Liver (tissue), 9 donors: ENCODE data around the gene SDC1. TPM values are rescaled to one million over a fixed set of nuclear protein-coding genes. Genes with fewer than 3 reads are reported as not detected.
A peak's percentile ranks its signal among the peaks of the same experiment; 100 is the strongest.

ENCODE experiments used
- DNase-seq: peaks from one replicate; pipeline ENCODE4 v3.0.0-alpha.2; 2017; ENCODE audit warnings: low spot score
- H3K27ac ChIP-seq, 2 donors: one replicate each; pipeline ENCODE4 v1.7.0; 2013; ENCODE audit warnings: inconsistent platforms in 2 of 2, low read length in 2 of 2, control low read depth in 1 of 2, low read depth in 1 of 2, mild to moderate bottlenecking in 1 of 2
- H3K27me3 ChIP-seq, 4 donors: one replicate each; pipeline versions ENCODE4 v1.6.1 to v1.7.0; 2013; ENCODE audit warnings: low read length in 3 of 4, inconsistent platforms in 1 of 4, mild to moderate bottlenecking in 1 of 4, moderate library complexity in 1 of 4; ENCODE audit not compliant: control insufficient read depth in 4 of 4, insufficient read depth in 4 of 4
- H3K36me3 ChIP-seq, 4 donors: one replicate each; pipeline versions ENCODE4 v1.6.1 to v1.7.0; 2013; ENCODE audit warnings: low read length in 3 of 4, mild to moderate bottlenecking in 3 of 4, low read depth in 1 of 4, moderate library complexity in 1 of 4; ENCODE audit not compliant: control insufficient read depth in 4 of 4, insufficient read depth in 3 of 4
- H3K4me1 ChIP-seq, 4 donors: one replicate each; pipeline versions ENCODE4 v1.6.1 to v1.7.0; 2013; ENCODE audit warnings: low read length in 3 of 4, mild to moderate bottlenecking in 3 of 4, moderate library complexity in 1 of 4; ENCODE audit not compliant: control insufficient read depth in 4 of 4, insufficient read depth in 4 of 4
- H3K4me3 ChIP-seq, 3 donors: one replicate each; pipeline versions ENCODE4 v1.6.1 to v1.7.0; 2013; ENCODE audit warnings: low read length in 3 of 3, control low read depth in 1 of 3, low read depth in 1 of 3, mild to moderate bottlenecking in 1 of 3
- H3K9ac ChIP-seq, 2 donors: one replicate each; pipeline ENCODE4 v1.7.0; 2013; ENCODE audit warnings: low read length in 2 of 2, mild to moderate bottlenecking in 2 of 2, moderate library complexity in 2 of 2, control low read depth in 1 of 2, low read depth in 1 of 2
- H3K9me3 ChIP-seq, 4 donors: one replicate each; pipeline versions ENCODE4 v1.6.1 to v1.7.0; 2013; ENCODE audit warnings: low read length in 3 of 4; ENCODE audit not compliant: control insufficient read depth in 4 of 4
- CTCF ChIP-seq: fragments of 150-350 bp; IDR thresholded peaks from 2 replicates; pipeline ENCODE4 v1.5.1; 2017; ENCODE audit warnings: improper control_type of control experiment, low read depth, low read length; ENCODE audit not compliant: missing input control
- EGR1 ChIP-seq, 2 donors: IDR thresholded peaks; 2 replicates each; pipeline ENCODE4 v1.6.1; 2016 to 2018; ENCODE audit warnings: antibody characterized with exemption in 2 of 2, low read depth in 2 of 2
- FOXA2 ChIP-seq: IDR thresholded peaks from 2 replicates; pipeline ENCODE4 v1.6.1; 2016; ENCODE audit warnings: antibody characterized with exemption
- GABPA ChIP-seq, 2 donors: IDR thresholded peaks in 1 of 2; conservative IDR thresholded peaks in 1 of 2; 2 replicates each; pipeline ENCODE4 v1.6.1; 2016; ENCODE audit warnings: antibody characterized with exemption in 2 of 2, mild to moderate bottlenecking in 1 of 2, moderate library complexity in 1 of 2
- HNF4A ChIP-seq, 2 donors: conservative IDR thresholded peaks; 2 replicates each; pipeline ENCODE4 v1.6.1; 2016; ENCODE audit warnings: antibody characterized with exemption in 2 of 2, mild to moderate bottlenecking in 2 of 2
- HNF4G ChIP-seq: IDR thresholded peaks from 2 replicates; pipeline ENCODE4 v1.6.1; 2016; ENCODE audit warnings: antibody characterized with exemption
- JUND ChIP-seq, 2 donors: IDR thresholded peaks; 2 replicates each; pipeline ENCODE4 v1.6.1; 2016; ENCODE audit warnings: antibody characterized with exemption in 2 of 2
- NR2F2 ChIP-seq: IDR thresholded peaks from 2 replicates; pipeline ENCODE4 v1.6.1; 2016; ENCODE audit warnings: antibody characterized with exemption
- RXRA ChIP-seq, 2 donors: IDR thresholded peaks; 2 replicates each; pipeline ENCODE4 v1.6.1; 2017 to 2018; ENCODE audit warnings: antibody characterized with exemption in 2 of 2, mild to moderate bottlenecking in 1 of 2
- SP1 ChIP-seq: IDR thresholded peaks from 2 replicates; pipeline ENCODE4 v1.6.1; 2018; ENCODE audit warnings: antibody characterized with exemption, mild to moderate bottlenecking
- TAF1 ChIP-seq: conservative IDR thresholded peaks from 2 replicates; pipeline ENCODE4 v1.6.1; 2016; ENCODE audit warnings: antibody characterized with exemption, mild to moderate bottlenecking
- YY1 ChIP-seq: IDR thresholded peaks from 2 replicates; pipeline ENCODE4 v1.6.1; 2016; ENCODE audit warnings: antibody characterized with exemption, mild to moderate bottlenecking
- WGBS: extraction: QIAGEN DNeasy Blood & Tissue Kit; methylation state at CpG from one replicate; pipeline ENCODE4 v1.1.7; 2013; 5-methylcytosine and 5-hydroxymethylcytosine counted together
- polyA plus RNA-seq, 2 donors: library from polyadenylated mRNA; stranded (reverse) in 1 of 2; unstranded in 1 of 2; fragments of 200-250 nt in 1 of 2; fragments of >200 nt in 1 of 2; fragmentation: Nextera tagmentation in 1 of 2; extraction: Ambion mirVana in 1 of 2; gene quantifications; one replicate each; pipeline versions ENCODE4 v1.2.1 to v1.2.3, GENCODE V29; 2013 to 2015
- total RNA-seq, 2 donors: library from RNA; depleted of rRNA; stranded (reverse); fragments of >200 nt; gene quantifications; one replicate each; pipeline ENCODE4 v1.2.3, GENCODE V29; 2014
- TF ChIP-seq, protein P1 (sequence below): IDR thresholded peaks from 2 replicates; pipeline ENCODE4 v1.6.1; 2016; ENCODE audit warnings: antibody characterized with exemption
- donor health status: healthy.
- donor health status: healthy.
- donor health status: healthy.
- donor health status: healthy.
- donor health status: healthy.

The SDC1 gene
- total and polyA plus RNA-seq, 4 donors: 99.6 to 363 (median 196) TPM

GRCh38 chr2:20221555-20221973, 3.4 kb downstream of the SDC1 start:
- 29% methylated on average over 3 of the region's 3 CpGs for WGBS
- Histone ChIP-seq H3K36me3 (no peaks in the 10 kb centered on the region), H3K27ac (peak overlapping the region; percentile 94 to 98), H3K4me1 (peaks cover 7 to 75% (median 56%) of the 10 kb centered on the region in 4 donors), H3K27me3 (no peaks in the 10 kb centered on the region), H3K4me3 (no peak overlapping the region), H3K9ac (peak overlapping the region; percentile 90 to 96), H3K9me3 (no peaks in the 10 kb centered on the region)
- TF ChIP-seq YY1: peak; percentile 27
- peak in 1 of 2 donors; percentile 79 for TF ChIP-seq JUND (IDR thresholded peaks at IDR 0.05)
- TF ChIP-seq, protein P1, sequence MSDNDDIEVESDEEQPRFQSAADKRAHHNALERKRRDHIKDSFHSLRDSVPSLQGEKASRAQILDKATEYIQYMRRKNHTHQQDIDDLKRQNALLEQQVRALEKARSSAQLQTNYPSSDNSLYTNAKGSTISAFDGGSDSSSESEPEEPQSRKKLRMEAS: no peak
- no peak for DNase-seq

- no peaks in the 10 kb centered on the region for H3K36me3 ChIP-seq
- peak overlapping the region; percentile 94 to 98 for H3K27ac ChIP-seq
- no peaks in the 10 kb centered on the region for H3K9me3 ChIP-seq
- H3K9ac ChIP-seq: peak overlapping the region; percentile 90 to 96
- WGBS: 39% methylated on average over 3 of the region's 3 CpGs
- no peaks in the 10 kb centered on the region for H3K27me3 ChIP-seq
- H3K4me1 ChIP-seq: peaks cover 7 to 76% (median 57%) of the 10 kb centered on the region in 4 donors
- no peak overlapping the region for H3K4me3 ChIP-seq
- DNase-seq: no peak
- TF ChIP-seq TAF1 (no peak), JUND (IDR thresholded peaks at IDR 0.05) (peak in 1 of 2 donors; percentile 10)
Measured at GRCh38 chr2:20220806-20221554, 4.0 kb downstream of the SDC1 start.

GRCh38 chr2:20219763-20220380, 5.1 kb downstream of the SDC1 start:
- TF ChIP-seq HNF4G (no peak), YY1 (no peak), FOXA2 (no peak)
- Histone ChIP-seq H3K36me3 (no peaks in the 10 kb centered on the region), H3K4me1 (peaks cover 3 to 82% (median 62%) of the 10 kb centered on the region in 4 donors), H3K9me3 (no peaks in the 10 kb centered on the region), H3K27me3 (no peaks in the 10 kb centered on the region), H3K27ac (peak overlapping the region; percentile 94 to 98), H3K4me3 (peak overlapping the region in 1 of 3 donors; percentile 4), H3K9ac (peak overlapping the region in 1 of 2 donors; percentile 30)
- 60% methylated on average over 13 of the region's 13 CpGs for WGBS
- DNase-seq: no peak

DNA sequence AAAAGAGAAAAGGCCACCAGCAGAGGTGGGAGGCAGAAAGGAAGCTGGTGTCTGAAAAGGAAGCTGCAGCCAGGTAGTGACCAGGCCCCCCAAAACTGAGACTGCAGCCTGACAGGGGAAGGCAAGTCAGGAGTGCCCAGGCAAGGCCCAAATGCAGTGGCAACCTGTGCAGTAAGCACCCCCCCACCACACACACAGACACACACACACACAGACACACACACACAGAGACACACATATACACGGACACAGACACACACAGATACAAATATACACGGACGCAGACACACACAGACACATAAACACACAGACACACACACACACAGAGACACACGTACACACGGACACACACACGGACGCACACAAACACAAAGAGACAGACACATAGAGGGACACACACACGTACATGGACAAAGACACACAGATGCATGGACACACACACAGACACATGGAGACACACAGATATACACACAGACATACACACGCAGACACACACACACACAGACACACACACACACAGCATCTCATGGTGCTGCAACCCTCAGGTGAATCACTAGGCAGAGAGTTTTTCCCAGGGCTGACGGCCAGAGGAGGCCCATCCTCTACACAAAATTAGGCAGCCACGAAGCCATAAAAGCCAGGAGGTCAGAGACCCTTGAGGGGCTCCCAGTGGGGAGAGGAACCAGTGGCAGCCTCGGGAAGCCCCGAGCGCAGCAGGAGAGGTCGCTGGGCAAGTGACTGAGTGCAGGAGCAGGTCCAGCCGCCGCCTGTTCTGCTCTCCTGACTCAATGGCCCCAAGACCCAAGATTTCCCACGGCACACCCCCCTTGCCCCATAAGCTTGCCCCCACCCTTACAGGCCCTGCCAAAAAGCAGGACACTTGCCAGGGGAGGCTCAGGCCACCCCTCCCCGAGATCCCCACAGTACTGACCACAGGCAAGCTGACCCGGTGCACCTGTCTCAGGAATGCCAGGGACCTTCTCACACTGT, 6.3 kb downstream of the SDC1 start:
- Histone ChIP-seq H3K36me3 (no peaks in the 10 kb centered on the region), H3K27ac (peak overlapping the region; percentile 94 to 98), H3K9me3 (no peaks in the 10 kb centered on the region), H3K27me3 (no peaks in the 10 kb centered on the region), H3K9ac (peak overlapping the region in 1 of 2 donors; percentile 30), H3K4me3 (no peak overlapping the region), H3K4me1 (peaks cover 3 to 92% (median 69%) of the 10 kb centered on the region in 4 donors)
- no peak for TF ChIP-seq CTCF
- no peak for TF ChIP-seq HNF4A (conservative IDR thresholded peaks at IDR 0.05)
- TF ChIP-seq EGR1 (IDR thresholded peaks at IDR 0.05; ENCODE audit: low read depth in 2 of 2): no peak
- TF ChIP-seq GABPA (IDR thresholded peaks at IDR 0.05 in 1 of 2, conservative IDR thresholded peaks at IDR 0.05 in 1 of 2): no peak
- TF ChIP-seq SP1: no peak
- TF ChIP-seq JUND (IDR thresholded peaks at IDR 0.05): no peak
- TF ChIP-seq FOXA2: no peak
- no peak for TF ChIP-seq RXRA (IDR thresholded peaks at IDR 0.05)
- TF ChIP-seq, protein P1: no peak
- no peak for TF ChIP-seq TAF1
- TF ChIP-seq NR2F2: no peak
- no peak for DNase-seq
- WGBS: 59% methylated on average over 20 of the region's 20 CpGs
